22Rv1 (cell line): ENCODE results near the gene MOB3B.

ENCODE experiments used
- ZFX ChIP-seq: fragments of 450-650 bp; IDR thresholded peaks from 2 replicates; pipeline ENCODE4 v1.6.1; 2017; ENCODE audit warnings: antibody characterized with exemption, borderline replicate concordance
- TF ChIP-seq, protein P1 (sequence below): fragments of 450-650 bp; IDR thresholded peaks from 2 replicates; pipeline ENCODE4 v1.5.1; 2017; ENCODE audit warnings: mild to moderate bottlenecking

DNA sequence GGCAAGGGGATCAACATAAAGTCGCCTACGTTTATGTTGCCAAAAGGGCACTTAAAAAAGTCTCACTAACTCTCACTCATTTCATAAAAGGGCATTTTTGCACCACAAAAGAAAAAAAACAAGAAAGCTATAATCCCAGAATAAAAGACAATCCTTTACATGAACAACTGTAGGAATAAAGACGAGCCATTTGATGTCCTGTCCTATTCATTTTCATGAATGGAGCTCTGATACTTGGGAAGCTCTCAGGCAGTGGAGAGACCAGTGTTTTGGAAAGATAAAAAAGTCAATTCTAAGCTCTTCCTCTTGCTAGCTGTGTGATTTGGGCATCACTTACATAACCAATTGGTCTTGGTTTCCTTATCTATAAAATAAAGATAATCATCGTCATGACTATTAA lies 137.2 kb downstream of the MOB3B start:
- TF ChIP-seq, protein P1, sequence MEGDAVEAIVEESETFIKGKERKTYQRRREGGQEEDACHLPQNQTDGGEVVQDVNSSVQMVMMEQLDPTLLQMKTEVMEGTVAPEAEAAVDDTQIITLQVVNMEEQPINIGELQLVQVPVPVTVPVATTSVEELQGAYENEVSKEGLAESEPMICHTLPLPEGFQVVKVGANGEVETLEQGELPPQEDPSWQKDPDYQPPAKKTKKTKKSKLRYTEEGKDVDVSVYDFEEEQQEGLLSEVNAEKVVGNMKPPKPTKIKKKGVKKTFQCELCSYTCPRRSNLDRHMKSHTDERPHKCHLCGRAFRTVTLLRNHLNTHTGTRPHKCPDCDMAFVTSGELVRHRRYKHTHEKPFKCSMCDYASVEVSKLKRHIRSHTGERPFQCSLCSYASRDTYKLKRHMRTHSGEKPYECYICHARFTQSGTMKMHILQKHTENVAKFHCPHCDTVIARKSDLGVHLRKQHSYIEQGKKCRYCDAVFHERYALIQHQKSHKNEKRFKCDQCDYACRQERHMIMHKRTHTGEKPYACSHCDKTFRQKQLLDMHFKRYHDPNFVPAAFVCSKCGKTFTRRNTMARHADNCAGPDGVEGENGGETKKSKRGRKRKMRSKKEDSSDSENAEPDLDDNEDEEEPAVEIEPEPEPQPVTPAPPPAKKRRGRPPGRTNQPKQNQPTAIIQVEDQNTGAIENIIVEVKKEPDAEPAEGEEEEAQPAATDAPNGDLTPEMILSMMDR: no peak
- no peak for TF ChIP-seq ZFX
